ENCODE measurements around the gene DPY19L3.
"Not testable (repeated sequence)": the region's sequence is repeated elsewhere in the genome, so short reads cannot be mapped to it uniquely, and the experiment has no call there.

Gene DPY19L3

DNA sequence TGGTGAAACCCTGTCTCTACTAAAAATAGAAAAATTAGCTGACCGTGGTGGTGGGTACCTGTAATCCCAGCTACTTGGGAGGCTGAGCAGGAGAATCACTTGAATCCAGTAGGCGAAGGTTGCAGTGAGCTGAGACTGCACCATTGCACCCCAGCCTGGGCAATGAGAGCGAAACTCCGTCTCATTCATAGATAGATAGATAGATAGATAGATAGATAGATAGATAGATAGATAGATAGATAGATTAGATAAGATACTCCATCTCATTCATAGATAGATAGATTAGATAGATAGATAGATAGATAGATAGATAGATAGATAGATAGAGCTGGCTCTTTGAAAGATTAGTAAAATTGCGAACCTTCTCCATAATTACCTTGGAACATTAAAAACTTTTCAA, 42.0 kb downstream of the DPY19L3 start:
- DNase-seq (ENCODE audit: low spot score): not testable (repeated sequence)

DNA sequence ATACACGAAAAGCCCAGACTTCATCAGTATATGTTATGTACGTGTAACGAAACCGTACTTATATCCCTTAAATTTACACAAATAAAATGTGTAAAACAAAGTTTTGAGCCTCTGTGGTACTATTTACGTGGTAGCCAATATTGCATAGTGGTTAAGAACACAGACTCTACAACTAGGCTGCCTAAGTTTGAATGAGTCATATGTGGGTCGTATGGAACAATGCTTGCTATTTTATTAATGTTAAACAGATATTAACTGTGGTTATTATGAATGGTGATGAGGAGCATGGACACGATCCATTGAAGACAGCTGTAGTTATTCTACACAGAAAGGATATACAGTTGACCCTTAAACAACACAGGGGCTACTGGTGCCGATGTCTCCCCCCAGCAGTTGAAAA, 42.5 kb downstream of the DPY19L3 start:
- no peak for DNase-seq (ENCODE audit: low spot score)

DNA sequence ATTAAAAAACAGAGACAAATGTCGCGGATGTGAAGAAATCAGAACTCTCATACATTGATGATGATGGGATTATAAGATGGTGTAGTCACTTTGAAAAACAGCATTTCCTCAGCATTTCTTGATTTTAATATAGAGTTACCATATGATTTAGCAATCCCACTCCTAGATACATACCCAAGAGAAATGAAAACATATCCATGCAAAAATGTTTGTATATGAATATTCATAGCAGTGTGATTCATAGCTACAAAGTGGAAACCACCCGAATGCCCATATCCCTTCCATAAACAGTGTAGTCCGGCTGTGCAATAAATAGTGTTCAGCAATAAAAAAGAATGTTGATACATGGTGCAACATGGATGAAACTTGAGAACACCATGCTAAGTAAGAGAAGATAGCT, 44.6 kb downstream of the DPY19L3 start:
- no peak for DNase-seq (ENCODE audit: low spot score)

DNA sequence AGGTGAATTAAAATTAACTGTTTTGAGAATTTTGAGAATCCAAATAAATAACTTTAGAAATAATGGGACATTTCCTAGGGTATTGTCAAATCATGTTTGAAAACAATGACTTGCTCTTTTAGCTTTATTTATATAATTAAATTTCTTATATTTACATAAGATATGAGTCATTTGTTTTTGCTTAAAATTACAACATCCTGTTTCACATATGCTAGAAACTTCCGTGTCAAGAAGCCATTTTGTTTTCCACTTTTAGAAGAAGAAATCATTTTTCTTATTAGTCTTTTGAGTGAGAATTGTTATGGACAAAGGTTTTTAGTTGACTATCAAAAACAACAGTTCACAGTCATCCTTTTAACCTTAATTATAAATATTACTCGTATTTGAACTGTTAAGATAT, 48.2 kb downstream of the DPY19L3 start:
- DNase-seq (ENCODE audit: low spot score): no peak

GRCh38 chr19:32456406-32456805, 50.8 kb downstream of the DPY19L3 start:
- DNase-seq (ENCODE audit: low spot score): no peak

- no peak for DNase-seq (ENCODE audit: low spot score)
Observed at GRCh38 chr19:32457571-32458158, 52.1 kb downstream of the DPY19L3 start.

- DNase-seq (ENCODE audit: low spot score): no peak
Observed at GRCh38 chr19:32458500-32459123, 53.0 kb downstream of the DPY19L3 start.

DNA sequence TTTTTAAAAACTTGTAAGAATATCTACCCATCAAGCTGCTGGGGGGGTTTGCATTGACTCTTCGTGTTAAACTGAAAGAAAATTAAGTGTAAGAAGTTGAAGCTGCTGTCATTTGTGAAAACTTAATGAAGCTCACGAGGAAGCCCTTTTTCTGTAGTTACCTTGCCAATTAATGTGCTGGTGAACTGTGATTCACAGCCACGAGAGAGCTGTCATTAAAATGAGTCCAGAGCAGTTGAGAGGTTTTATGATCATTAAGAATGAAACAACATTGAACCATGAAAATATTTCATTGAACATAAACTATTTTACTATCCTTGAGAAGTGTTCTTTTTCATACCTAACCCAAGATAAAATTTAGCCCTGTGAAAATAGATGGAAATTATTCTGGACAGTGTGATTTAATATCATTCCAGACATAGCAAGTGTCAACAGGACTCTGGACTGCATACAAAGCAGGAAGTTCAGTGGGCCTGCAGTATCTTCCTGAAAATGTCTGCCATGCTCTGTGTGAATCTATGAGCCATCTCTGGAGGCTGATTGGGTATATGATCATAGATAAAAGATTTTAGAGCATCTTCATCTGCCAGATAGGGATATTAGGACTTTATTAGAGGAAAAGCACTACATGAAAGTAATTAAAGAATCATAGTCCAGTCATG, 53.8 kb downstream of the DPY19L3 start:
- DNase-seq (ENCODE audit: low spot score): no peak

GRCh38 chr19:32460476-32460875, 54.9 kb downstream of the DPY19L3 start:
- no peak for DNase-seq (ENCODE audit: low spot score)

GRCh38 chr19:32464279-32464678, 58.7 kb downstream of the DPY19L3 start:
- no peak for DNase-seq (ENCODE audit: low spot score)

DNA sequence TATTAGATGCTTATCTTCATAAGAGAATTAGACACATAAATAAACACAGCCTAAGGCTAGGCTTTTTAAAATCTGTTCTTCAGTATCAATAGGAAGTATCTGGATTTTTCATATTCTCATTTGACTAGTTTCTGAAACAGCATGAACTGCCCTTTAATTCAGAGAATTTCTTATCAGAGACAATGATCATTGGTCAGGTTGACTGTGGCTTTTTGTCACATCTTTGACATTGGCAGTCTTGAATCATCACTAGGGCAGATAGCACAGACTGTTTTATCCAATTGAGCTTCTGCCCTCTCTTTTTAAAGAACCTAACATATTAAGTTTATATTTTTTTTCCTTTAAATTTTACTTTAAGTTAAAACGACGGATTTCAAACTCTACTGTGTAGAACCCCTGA, 59.6 kb downstream of the DPY19L3 start:
- DNase-seq (ENCODE audit: low spot score): no peak

- DNase-seq (ENCODE audit: low spot score): no peak
Observed at GRCh38 chr19:32469795-32470194, 64.2 kb downstream of the DPY19L3 start.

GRCh38 chr19:32471095-32471494, 65.5 kb downstream of the DPY19L3 start:
- no peak for DNase-seq (ENCODE audit: low spot score)

DNA sequence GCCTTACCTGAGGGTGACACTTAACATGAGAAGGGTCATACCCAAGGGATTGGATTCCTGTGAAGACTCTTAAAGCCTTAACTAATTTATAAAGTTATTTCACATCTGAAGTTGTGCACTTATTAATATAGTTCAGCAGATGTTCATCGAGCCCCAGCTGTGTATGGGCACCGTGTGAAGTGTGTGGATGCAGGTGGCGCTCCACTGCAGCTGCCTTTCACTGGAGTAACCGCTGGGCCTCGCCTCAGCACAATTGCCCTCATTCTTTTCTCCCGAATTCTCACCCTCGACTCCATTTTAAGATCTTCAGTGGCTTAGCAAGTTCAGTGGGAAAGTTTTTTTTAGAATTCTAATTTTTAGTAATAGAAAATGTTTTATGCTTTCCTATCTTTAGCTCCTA, 66.2 kb downstream of the DPY19L3 start:
- DNase-seq (ENCODE audit: low spot score): no peak

DNA sequence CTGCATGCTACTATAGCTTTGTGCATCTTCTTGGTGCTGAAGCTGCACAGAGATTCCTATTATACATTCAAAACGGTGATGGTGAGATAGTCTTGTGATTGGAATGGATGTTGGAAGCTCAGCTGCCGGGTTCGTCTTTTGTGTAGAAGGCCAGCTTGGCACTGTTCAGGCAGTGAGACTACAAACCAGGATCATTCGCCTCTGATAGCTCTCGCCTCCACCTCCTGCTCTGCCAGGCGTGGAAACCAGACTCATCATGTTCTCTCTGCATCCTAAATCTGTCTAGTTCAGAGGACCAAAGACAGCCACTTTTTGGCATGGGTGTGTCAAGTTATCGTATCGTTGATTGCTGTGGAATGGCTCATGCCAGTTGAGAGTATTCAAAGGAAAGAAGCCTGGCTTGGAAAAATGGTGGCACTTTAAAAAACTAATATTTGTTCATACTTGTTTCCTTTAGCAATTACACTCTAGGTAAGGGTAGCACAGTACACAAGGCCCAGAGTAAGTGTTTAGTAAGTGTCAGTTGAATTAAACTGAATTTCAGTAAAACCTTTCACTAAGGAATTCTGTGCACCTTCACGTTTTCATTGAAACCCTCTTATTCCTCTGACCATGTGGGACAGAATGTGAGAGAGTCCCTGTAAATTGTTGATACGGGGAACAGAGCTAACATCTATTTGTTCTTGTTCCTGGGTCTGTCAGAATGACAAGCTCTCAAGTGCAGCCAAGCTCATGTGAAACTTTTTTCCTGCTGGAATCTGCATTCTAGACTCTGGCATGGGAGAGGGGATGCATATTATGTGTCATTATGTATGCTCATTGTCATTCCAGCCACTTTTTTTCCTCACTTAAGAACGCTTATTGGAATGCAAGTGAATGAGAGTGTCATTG, 69.8 kb downstream of the DPY19L3 start:
- no peak for DNase-seq (ENCODE audit: low spot score)

DNA sequence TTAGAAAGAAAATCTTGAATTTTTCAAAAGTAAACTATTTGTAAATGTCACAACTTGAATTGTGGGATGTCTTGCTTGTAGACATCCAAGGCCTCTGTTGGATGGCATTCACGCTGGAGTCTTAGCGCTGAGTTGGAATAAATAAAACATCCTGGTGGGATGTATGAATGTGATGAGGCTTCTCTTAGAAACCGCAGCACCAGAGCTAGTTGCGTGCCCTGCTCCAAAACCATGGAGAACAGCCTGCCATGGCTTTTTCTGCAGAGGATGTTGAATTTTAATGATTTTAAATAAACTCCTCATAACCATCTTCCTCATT, 70.4 kb downstream of the DPY19L3 start:
- no peak for DNase-seq (ENCODE audit: low spot score)

GRCh38 chr19:32480321-32480720, 74.8 kb downstream of the DPY19L3 start:
- no peak for DNase-seq (ENCODE audit: low spot score)

DNA sequence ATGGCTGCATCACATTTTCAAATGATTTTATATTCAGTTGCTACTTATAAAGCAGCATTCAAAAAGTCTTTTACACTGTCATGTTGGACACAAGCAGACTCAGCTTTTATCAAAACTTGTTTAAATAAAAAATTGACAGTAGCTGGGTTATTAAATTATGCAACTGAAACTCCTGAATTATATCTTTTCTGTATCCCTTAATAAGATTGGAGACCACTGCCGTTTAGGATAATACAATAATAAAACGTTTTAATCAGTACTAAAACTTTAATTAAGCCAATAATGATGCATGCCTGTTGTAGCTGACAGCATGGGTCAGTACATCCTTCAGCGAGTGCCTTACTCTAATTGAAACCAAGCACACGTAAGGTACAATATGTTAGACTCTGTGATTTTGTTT, 78.0 kb downstream of the DPY19L3 start:
- DNase-seq (ENCODE audit: low spot score): no peak

DNA sequence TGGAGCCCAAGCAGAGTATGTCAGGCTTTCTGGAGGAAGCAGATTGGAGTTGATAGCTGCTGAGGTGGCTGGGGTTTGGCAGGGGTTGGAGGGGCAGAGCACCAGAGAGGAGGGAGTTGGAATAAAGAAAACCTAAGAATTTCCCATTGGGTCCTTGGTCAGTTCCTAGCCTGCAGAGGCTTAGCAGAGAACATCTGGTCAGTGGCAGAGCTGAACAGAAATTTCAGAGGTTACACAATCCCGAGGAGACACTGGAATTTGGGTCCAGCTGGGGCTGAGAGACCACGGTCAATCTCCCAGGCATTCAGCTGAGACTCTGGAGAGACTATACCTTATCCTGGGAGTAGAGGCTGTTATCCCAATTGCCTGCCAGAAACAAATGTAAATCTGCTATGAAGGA, 84.4 kb downstream of the DPY19L3 start:
- DNase-seq (ENCODE audit: low spot score): no peak

- no peak for DNase-seq (ENCODE audit: low spot score)
Observed at GRCh38 chr19:32497391-32497790, 91.8 kb downstream of the DPY19L3 start.

DNA sequence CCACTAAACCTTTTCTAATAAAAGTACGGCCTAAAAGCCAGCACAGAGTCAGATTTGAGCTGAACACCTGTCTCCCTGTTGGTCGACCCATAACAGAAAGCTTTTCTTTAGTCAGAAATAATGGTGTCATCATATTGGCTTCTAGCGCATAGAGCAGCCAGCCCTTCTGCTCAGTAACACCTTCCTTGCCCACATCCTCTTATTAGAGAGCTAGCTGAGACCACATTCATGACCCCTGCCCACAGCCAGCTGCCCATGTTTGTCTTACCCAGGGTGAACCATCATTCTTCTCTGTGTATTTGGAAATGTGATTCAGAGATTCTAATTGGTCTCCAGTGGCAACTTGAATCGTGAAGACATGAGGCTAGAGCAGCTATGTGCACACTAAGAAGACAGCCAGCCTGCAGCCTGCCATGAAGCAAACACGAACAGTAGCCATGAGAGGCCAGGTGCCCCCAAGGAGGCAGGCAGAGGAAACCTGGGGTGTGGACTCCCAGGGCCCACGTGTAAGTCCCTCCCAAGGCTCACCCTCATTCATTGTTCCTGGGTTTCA, 93.2 kb downstream of the DPY19L3 start:
- DNase-seq (ENCODE audit: low spot score): no peak

- not testable (repeated sequence) for DNase-seq (ENCODE audit: low spot score)
Observed at GRCh38 chr19:32512498-32512897, 106.9 kb downstream of the DPY19L3 start.

- no peak for DNase-seq (ENCODE audit: low spot score)
Observed at GRCh38 chr19:32519023-32519422, 113.5 kb downstream of the DPY19L3 start.
